Aorta (tissue), 5 donors: ENCODE measurements around the gene GALT. TPM values are rescaled to one million over a fixed set of nuclear protein-coding genes. Genes with fewer than 3 reads are reported as not detected.

Source experiments
- ATAC-seq: fragments of 200-7000 bp; cut with Tn5 transposase; one replicate; pipeline ENCODE4 v1.9.1; 2022; ENCODE audit warnings: moderate library complexity; ENCODE audit not compliant: low FRiP score
- DNase-seq, 2 donors: peaks; one replicate each; pipeline ENCODE4 v3.0.0-alpha.2; 2020
- H3K27ac ChIP-seq, 2 donors: one replicate each; pipeline ENCODE4 v1.5.1; 2013; ENCODE audit warnings: low read length in 2 of 2, mild to moderate bottlenecking in 2 of 2, moderate library complexity in 2 of 2, control low read depth in 1 of 2, inconsistent platforms in 1 of 2, low read depth in 1 of 2
- H3K27me3 ChIP-seq, 2 donors: one replicate each; pipeline ENCODE4 v1.6.1; 2013; ENCODE audit warnings: control low read depth in 1 of 2, low read length in 1 of 2, mild to moderate bottlenecking in 1 of 2, moderate library complexity in 1 of 2; ENCODE audit not compliant: insufficient read depth in 2 of 2, control insufficient read depth in 1 of 2
- H3K36me3 ChIP-seq, 2 donors: one replicate each; pipeline ENCODE4 v1.6.1; 2013; ENCODE audit warnings: control low read depth in 1 of 2, low read length in 1 of 2, mild to moderate bottlenecking in 1 of 2; ENCODE audit not compliant: insufficient read depth in 2 of 2, control insufficient read depth in 1 of 2
- H3K4me1 ChIP-seq, 2 donors: one replicate each; pipeline ENCODE4 v1.6.1; 2013; ENCODE audit warnings: low read length in 2 of 2, control low read depth in 1 of 2, mild to moderate bottlenecking in 1 of 2, moderate library complexity in 1 of 2; ENCODE audit not compliant: insufficient read depth in 2 of 2, control insufficient read depth in 1 of 2
- H3K4me3 ChIP-seq, 2 donors: one replicate each; pipeline ENCODE4 v1.5.1; 2013; ENCODE audit warnings: low read length in 2 of 2, control low read depth in 1 of 2, mild to moderate bottlenecking in 1 of 2
- H3K9me3 ChIP-seq: one replicate; pipeline ENCODE4 v1.6.1; 2013; ENCODE audit warnings: mild to moderate bottlenecking, low read length; ENCODE audit not compliant: control insufficient read depth
- WGBS, 2 donors: extraction: QIAGEN DNeasy Blood & Tissue Kit; methylation state at CpG; one replicate each; pipeline ENCODE4 v1.1.7; 2013; 5-methylcytosine and 5-hydroxymethylcytosine counted together
- intact Hi-C, 2 donors: fragments of 100-400 bp; cut with DNase I; formaldehyde crosslinking; loops; one replicate each; pipeline versions ENCODE4 v1.14.2 to v1.15.0; 2022
- polyA plus RNA-seq, 2 donors: library from polyadenylated mRNA; stranded (reverse); fragments of 200-250 nt; gene quantifications; one replicate each; pipeline ENCODE4 v1.2.3, GENCODE V29; 2013
- total RNA-seq, 2 donors: library from RNA; stranded (reverse); fragmentation: NEBNext Ultra II Directional; extraction: Animal tissue kit (Norgen Biotek cat#: 25700); gene quantifications; one replicate each; pipeline ENCODE4 v1.2.1, GENCODE V29; 2021
- donor health status: healthy with polysubstance abuse.
- donor health status: Bipolar disorder and iron deficiency.
- donor health status: DM: no; HTN: no; CAD: no.
- donor health status: DM: no; HTN: no; CAD: no.
- donor health status: DM: yes; HTN: yes; CAD: no.

Gene GALT
- total and polyA plus RNA-seq, 4 donors = 27.2 to 98.1 (median 40.1) TPM

DNA sequence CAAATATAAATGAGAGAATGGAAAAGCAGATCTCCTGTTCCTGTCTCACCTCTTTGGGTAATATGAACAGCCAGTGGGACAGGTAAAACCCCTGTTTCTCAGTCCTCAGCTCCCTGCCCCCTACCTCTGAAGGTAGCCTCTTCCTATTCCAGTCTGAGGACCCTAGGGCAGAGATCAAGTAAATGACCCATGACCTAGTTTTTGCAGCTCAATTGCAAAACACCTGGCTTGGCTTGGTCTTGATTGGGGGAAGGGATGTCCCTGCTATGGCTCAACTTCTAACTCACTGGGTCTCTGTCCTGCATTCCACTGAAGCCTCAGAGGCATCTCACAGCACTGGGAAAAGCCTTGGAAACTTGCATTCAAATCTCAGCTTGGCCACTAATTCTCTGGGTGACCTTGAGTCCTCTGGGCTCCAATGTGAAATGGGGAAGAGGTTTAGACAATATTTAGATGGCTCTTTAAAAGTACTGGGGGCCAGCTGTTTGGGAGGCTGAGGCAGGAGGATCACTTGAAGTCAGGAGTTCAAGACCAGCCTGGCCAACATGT, 1.6 kb upstream of the GALT start:
- Histone ChIP-seq H3K4me1 (no peaks in the 10 kb centered on the region), H3K27ac (no peak overlapping the region), H3K36me3 (no peaks in the 10 kb centered on the region), H3K4me3 (no peak overlapping the region), H3K9me3 (no peaks in the 10 kb centered on the region), H3K27me3 (no peaks in the 10 kb centered on the region)
- ATAC-seq (no peak), DNase-seq (no peak)
- intact Hi-C loops = no loop called here

DNA sequence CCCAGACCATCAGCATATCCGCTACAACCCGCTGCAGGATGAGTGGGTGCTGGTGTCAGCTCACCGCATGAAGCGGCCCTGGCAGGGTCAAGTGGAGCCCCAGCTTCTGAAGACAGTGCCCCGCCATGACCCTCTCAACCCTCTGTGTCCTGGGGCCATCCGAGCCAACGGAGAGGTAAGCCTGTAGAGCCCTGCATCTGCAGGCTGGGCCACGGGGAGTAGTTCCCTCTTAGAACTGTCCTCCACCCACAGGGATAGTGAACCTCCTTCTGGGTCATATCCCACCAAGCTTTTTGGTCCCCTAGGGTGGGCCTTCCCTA, 569 bp downstream of the GALT start:
- Histone ChIP-seq H3K4me3 (peak overlapping the region; percentile 15 to 55), H3K27ac (peak overlapping the region in 1 of 2 donors; percentile 25), H3K27me3 (no peaks in the 10 kb centered on the region), H3K9me3 (no peaks in the 10 kb centered on the region), H3K4me1 (no peaks in the 10 kb centered on the region), H3K36me3 (no peaks in the 10 kb centered on the region)
- ATAC-seq (no peak), DNase-seq (no peak)
- 1 to 4% methylated on average over 8 of the region's 8 CpGs for WGBS, 2 donors
- intact Hi-C loops = no loop called here

DNA sequence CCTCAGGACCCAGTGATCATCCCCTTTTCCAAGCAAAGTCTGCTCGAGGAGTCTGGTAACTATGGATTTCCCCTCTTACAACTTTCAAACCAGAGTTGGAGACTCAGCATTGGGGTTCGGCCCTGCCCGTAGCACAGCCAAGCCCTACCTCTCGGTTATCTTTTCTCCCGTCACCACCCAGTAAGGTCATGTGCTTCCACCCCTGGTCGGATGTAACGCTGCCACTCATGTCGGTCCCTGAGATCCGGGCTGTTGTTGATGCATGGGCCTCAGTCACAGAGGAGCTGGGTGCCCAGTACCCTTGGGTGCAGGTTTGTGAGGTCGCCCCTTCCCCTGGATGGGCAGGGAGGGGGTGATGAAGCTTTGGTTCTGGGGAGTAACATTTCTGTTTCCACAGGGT, 1.2 kb downstream of the GALT start:
- no peaks in the 10 kb centered on the region for H3K36me3 ChIP-seq
- ATAC-seq (no peak), DNase-seq (no peak)
- H3K4me3 ChIP-seq = peak overlapping the region; percentile 15 to 55
- H3K27me3 ChIP-seq = no peaks in the 10 kb centered on the region
- H3K4me1 ChIP-seq = no peaks in the 10 kb centered on the region
- intact Hi-C loops = no loop called here
- WGBS, 2 donors = 17% methylated on average over 10 of the region's 10 CpGs
- no peaks in the 10 kb centered on the region for H3K9me3 ChIP-seq
- H3K27ac ChIP-seq = peak overlapping the region in 1 of 2 donors; percentile 25

DNA sequence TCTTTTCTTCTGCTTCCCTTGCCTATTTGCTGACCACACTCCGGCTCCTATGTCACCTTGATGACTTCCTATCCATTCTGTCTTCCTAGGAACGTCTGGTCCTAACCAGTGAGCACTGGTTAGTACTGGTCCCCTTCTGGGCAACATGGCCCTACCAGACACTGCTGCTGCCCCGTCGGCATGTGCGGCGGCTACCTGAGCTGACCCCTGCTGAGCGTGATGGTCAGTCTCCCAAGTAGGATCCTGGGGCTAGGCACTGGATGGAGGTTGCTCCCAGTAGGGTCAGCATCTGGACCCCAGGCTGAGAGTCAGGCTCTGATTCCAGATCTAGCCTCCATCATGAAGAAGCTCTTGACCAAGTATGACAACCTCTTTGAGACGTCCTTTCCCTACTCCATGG, 2.2 kb downstream of the GALT start:
- intact Hi-C loops = no loop called here
- DNase-seq (no peak), ATAC-seq (no peak)
- Histone ChIP-seq H3K27ac (no peak overlapping the region), H3K9me3 (no peaks in the 10 kb centered on the region), H3K27me3 (no peaks in the 10 kb centered on the region), H3K4me3 (no peak overlapping the region), H3K36me3 (no peaks in the 10 kb centered on the region), H3K4me1 (no peaks in the 10 kb centered on the region)
- 87 to 89% methylated on average over 8 of the region's 8 CpGs for WGBS, 2 donors

DNA sequence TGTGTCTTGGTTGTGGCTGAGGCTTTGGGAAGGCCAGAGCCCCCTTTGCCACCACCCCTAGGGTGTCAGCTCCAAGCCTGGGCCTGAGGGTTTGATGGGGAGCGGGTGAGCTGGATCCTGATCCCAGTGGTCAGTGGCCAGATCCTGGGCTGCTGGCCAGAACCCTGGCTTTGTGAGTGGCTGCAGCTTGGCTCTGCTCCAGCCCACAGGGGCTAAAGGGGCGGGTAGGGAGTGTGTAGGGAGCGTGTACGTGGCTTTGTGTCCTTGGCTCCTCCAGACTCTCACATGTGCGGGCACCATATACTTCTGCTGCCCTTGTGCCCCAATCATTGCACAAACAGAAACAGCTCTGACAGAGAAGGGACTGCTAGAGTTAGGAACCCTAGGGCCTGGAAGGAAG, 4.3 kb downstream of the GALT start:
- H3K27me3 ChIP-seq = no peaks in the 10 kb centered on the region
- intact Hi-C loops = loop anchor here (5.0 to 10.0 kb wide), 2 partner anchors 51 to 334 kb away; partner anchors contain the start of gene DNAJB5 (in 1 of the 2)
- H3K27ac ChIP-seq = peak overlapping the region in 1 of 2 donors; percentile 70
- WGBS, 2 donors = 24 to 26% methylated on average over 5 of the region's 5 CpGs
- DNase-seq (no peak), ATAC-seq (no peak)
- H3K36me3 ChIP-seq = no peaks in the 10 kb centered on the region
- H3K4me3 ChIP-seq = no peak overlapping the region
- peaks cover 0 to 2% of the 10 kb centered on the region in 2 donors for H3K4me1 ChIP-seq
- no peaks in the 10 kb centered on the region for H3K9me3 ChIP-seq

DNA sequence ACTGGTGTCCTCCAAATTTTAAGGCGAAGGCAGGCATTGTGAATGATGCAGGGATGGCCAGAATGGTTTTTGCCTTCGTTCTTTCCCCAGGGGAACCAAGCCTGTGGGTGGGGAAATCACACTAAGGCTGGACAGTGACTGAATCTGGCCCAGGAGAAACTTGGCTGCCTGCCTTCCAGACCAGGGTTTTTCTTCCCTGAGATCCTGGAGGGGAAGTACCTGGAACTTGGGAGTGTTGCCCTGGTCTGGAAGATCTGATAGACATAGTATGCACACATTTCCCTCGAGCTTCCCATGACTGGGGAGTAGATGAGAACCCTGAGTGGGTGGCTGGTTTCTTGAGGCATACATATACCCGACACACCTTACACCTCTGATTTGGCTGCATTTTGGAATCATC, 4.8 kb downstream of the GALT start:
- peaks cover 0 to 2% of the 10 kb centered on the region in 2 donors for H3K4me1 ChIP-seq
- H3K36me3 ChIP-seq = no peaks in the 10 kb centered on the region
- 14 to 15% methylated on average over 4 of the region's 4 CpGs for WGBS, 2 donors
- DNase-seq = no peak
- H3K27me3 ChIP-seq = no peaks in the 10 kb centered on the region
- no peak overlapping the region for H3K4me3 ChIP-seq
- intact Hi-C loops = loop anchor here (5.0 to 10.0 kb wide), 2 partner anchors 51 to 333 kb away; partner anchors contain the start of gene DNAJB5 (in 1 of the 2)
- no peak for ATAC-seq
- H3K27ac ChIP-seq = peak overlapping the region; percentile 70 to 72
- no peaks in the 10 kb centered on the region for H3K9me3 ChIP-seq

DNA sequence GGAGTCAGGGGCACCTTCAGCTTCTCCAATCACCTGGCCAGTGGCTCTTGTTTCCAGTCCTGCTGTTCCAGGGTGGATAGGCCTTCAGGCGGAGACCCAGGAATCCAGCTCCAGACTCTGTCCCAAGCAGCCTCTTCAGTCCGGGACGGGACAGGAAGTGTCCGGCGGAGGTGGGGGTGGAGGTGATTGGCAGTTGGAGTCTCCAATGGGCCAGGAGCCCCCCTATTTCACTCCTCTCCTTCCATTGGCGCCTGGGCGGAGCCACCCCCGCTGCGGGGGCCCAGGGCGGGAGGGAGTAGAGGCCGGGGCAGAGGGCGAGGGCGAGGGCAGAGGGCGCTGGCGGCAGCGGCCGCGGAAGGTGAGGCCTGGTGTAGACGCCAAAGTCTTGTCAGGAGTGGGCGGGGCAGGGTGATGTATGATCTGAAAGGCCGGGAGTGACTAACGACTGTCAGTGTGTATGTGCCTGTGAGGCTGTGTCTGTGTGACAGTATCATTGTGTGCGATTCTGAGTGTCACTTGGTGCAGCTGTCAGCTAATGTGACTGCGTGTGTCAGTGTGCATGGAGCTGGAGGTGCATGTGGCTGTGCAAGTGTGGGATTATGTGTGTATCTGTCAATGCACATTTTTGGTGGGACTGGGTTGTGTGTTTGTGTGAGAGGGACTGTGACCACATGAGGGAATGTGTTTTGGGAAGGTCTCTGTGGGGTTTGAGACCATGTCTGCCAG, 5.6 kb downstream of the GALT start, which contains the start of gene IL11RA:
Gene IL11RA (plus strand): TSS at position 310 of the 726 bp plus-strand sequence. CDS start 3,033 bp downstream, outside the sequence.
- Histone ChIP-seq H3K27ac (peak within 1 kb of the TSS; percentile 70 to 72), H3K27me3 (no peaks in the 10 kb centered on the region), H3K9me3 (no peaks in the 10 kb centered on the region), H3K4me3 (peak within 1 kb of the TSS; percentile 24 to 47), H3K36me3 (no peaks in the 10 kb centered on the region), H3K4me1 (peaks cover 0 to 2% of the 10 kb centered on the region in 2 donors)
- ATAC-seq (peak; percentile 78), DNase-seq (peak; percentile 92 to 94)
- WGBS, 2 donors = 3 to 4% methylated on average over 23 to 24 of the region's 24 CpGs
- intact Hi-C loops = loop anchor here (5.0 to 10.0 kb wide), 2 partner anchors 50 to 333 kb away; partner anchors contain the start of gene DNAJB5 (in 1 of the 2)

DNA sequence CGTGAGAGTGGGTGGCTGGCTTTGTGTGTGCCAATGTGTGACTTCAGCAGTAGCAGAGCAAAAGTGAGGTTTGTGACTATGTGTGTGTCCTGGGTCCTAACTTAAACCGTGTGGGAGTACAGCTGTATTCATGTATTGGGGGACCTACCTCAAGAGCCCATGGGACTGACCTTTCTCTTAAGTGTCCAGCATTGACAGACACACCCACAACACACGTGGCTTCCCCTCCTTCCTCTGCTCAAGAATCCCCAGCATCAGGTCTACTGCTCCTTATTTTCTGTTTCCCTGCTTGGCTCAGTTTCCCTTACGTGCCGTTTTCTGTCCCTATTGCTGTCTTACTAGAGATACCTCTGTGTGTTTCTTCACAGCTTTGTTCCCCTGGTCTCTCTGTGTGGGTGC, 6.1 kb downstream of the GALT start:
- H3K4me1 ChIP-seq = peaks cover 0 to 2% of the 10 kb centered on the region in 2 donors
- intact Hi-C loops = loop anchor here (5.0 to 10.0 kb wide), 2 partner anchors 50 to 332 kb away; partner anchors contain the start of gene DNAJB5 (in 1 of the 2)

More for the DNA sequence above, 6.1 kb downstream of the GALT start:
- H3K9me3 ChIP-seq = no peaks in the 10 kb centered on the region
- 2% methylated on average over 5 of the region's 5 CpGs for WGBS, 2 donors
- peak overlapping the region; percentile 24 to 47 for H3K4me3 ChIP-seq
- H3K27ac ChIP-seq = peak overlapping the region in 1 of 2 donors; percentile 70
- no peaks in the 10 kb centered on the region for H3K27me3 ChIP-seq
- ATAC-seq (no peak), DNase-seq (no peak)
- H3K36me3 ChIP-seq = no peaks in the 10 kb centered on the region
